PC-3 (cell line): ENCODE measurements around the gene GMEB2. TPM values are rescaled to one million over a fixed set of nuclear protein-coding genes. Genes with fewer than 3 reads are reported as not detected.

Experiments
- ATAC-seq: fragments of 200-7000 bp; cut with Tn5 transposase; 2 replicates; pipeline ENCODE4 v1.9.1; 2020; ENCODE audit warnings: mild to moderate bottlenecking, moderate library complexity
- BruUV-seq: library from RNA; stranded (reverse); fragments of 400-500 nt; replicated peaks from 2 replicates; lab custom pipeline; 2021; lab: Mats Ljungman, UMichigan
- CTCF ChIA-PET: fragments of 300-600 bp; sonication (Branson Sonifier 250); formaldehyde crosslinking; loops from one replicate; lab custom pipeline; 2022; ENCODE audit warnings: antibody characterized with exemption; lab: Charles Lee
- POLR2A ChIA-PET: fragments of 300-600 bp; sonication (Branson Sonifier 250); formaldehyde crosslinking; loops from one replicate; lab custom pipeline; 2022; ENCODE audit warnings: antibody characterized with exemption; ENCODE audit not compliant: unreplicated experiment; lab: Charles Lee
- DNase-seq: peaks from one replicate; pipeline ENCODE4 v3.0.0-alpha.2; 2015
- H2AFZ ChIP-seq: fragments of 300-600 bp; sonication (generic); 2 replicates; pipeline ENCODE4 v1.6.0; 2016; ENCODE audit warnings: antibody characterized with exemption, low read length
- H3F3A ChIP-seq: fragments of 300-600 bp; sonication (generic); one replicate; pipeline ENCODE4 v1.6.0; 2017; ENCODE audit warnings: antibody characterized with exemption, low read length, control low read depth, mild to moderate bottlenecking; ENCODE audit not compliant: unreplicated experiment
- H3K27ac ChIP-seq: fragments of 300-600 bp; sonication (generic); 2 replicates; pipeline ENCODE4 v1.5.1; 2016; ENCODE audit warnings: mild to moderate bottlenecking, low read length
- H3K27me3 ChIP-seq: fragments of 300-600 bp; sonication (generic); 2 replicates; pipeline ENCODE4 v1.6.1; 2016; ENCODE audit warnings: low read length, mixed read lengths
- H3K36me3 ChIP-seq: fragments of 300-600 bp; sonication (generic); 2 replicates; pipeline ENCODE4 v1.6.1; 2016; ENCODE audit warnings: low read depth, mixed run types, low read length, mixed read lengths
- H3K4me1 ChIP-seq: fragments of 300-600 bp; sonication (generic); 2 replicates; pipeline ENCODE4 v1.5.1; 2016; ENCODE audit warnings: low read length; ENCODE audit not compliant: insufficient read depth
- H3K4me2 ChIP-seq: fragments of 300-600 bp; sonication (generic); 2 replicates; pipeline ENCODE4 v1.6.0; 2016; ENCODE audit warnings: low read length
- H3K4me3 ChIP-seq: fragments of 300-600 bp; sonication (generic); 2 replicates; pipeline ENCODE4 v1.5.1; 2016; ENCODE audit warnings: mild to moderate bottlenecking, low read length, mixed read lengths
- H3K79me2 ChIP-seq: fragments of 300-600 bp; sonication (generic); 2 replicates; pipeline ENCODE4 v1.6.1; 2017; ENCODE audit warnings: low read length, mixed read lengths
- H3K9ac ChIP-seq: fragments of 300-600 bp; sonication (generic); 2 replicates; pipeline ENCODE4 v1.6.0; 2016; ENCODE audit warnings: mild to moderate bottlenecking, low read length
- H3K9me2 ChIP-seq: fragments of 300-600 bp; sonication (generic); replicated peaks from 2 replicates; pipeline ENCODE4 v1.6.1; 2016; ENCODE audit warnings: mixed run types, low read length, mixed read lengths
- H3K9me3 ChIP-seq: fragments of 300-600 bp; sonication (generic); 2 replicates; pipeline ENCODE4 v1.6.1; 2016; ENCODE audit warnings: low read length, mixed read lengths
- H4K20me1 ChIP-seq: fragments of 300-600 bp; sonication (generic); 2 replicates; pipeline ENCODE4 v1.6.1; 2016; ENCODE audit warnings: low read length, mixed read lengths
- CTCF ChIP-seq: fragments of 300-600 bp; sonication (generic); conservative IDR thresholded peaks from 2 replicates; pipeline ENCODE4 v1.5.1; 2017; ENCODE audit warnings: antibody characterized with exemption, low read depth, mild to moderate bottlenecking, low read length
- EZH2 ChIP-seq: fragments of 300-600 bp; sonication (generic); IDR thresholded peaks from one replicate; pipeline ENCODE4 v1.6.1; 2017; ENCODE audit warnings: antibody characterized with exemption, mild to moderate bottlenecking, low read length; ENCODE audit not compliant: unreplicated experiment
- EZH2phosphoT487 ChIP-seq: fragments of 300-600 bp; sonication (generic); IDR thresholded peaks from 2 replicates; pipeline ENCODE4 v1.6.1; 2018; ENCODE audit warnings: mild to moderate bottlenecking, antibody characterized with exemption, low read length, borderline replicate concordance
- intact Hi-C: fragments of 100-400 bp; cut with micrococcal nuclease; formaldehyde crosslinking; loops from 2 replicates; pipeline ENCODE4 v1.9.0; 2023
- total RNA-seq: library from RNA; depleted of rRNA; stranded (reverse); fragments of >200 nt; gene quantifications from 2 replicates; pipeline ENCODE4 v1.2.3, GENCODE V29; 2014

The GMEB2 gene
- total RNA-seq, 1 experiment from 2014 or later = 13.7 TPM

DNA sequence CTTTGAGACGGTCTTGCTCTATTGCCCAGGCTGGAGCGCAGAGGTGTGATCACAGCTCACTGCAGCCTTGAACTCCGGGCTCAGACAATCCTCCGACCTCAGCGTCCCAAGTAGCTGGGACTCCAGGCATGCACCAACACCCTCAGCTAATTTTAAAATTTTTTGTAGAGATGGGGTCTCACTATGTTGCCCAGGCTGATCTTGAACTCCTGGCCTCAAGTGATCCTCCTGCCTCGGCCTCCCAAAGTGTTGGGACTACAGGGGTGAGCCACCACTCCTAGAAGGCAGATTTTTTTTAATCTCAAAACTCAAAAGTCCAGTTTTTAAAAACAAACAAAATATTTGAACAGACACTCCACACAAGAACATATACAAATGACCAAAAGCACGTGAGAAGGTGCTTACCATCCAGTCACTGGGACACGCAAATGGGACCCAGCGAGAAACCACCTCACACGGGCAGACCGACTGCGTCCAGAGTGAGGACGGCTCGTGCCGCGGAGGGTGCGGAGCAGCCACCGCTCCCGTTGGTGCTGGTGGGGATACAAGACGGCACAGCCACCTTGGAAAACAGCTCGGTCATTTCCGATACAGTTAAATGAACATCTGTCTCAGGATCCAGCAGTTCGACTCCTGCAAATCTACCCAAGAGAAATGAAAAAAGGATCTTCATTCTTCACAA, 44.4 kb downstream of the GMEB2 start:
- CTCF ChIA-PET = interaction anchor here (0.7 to 1.3 kb wide), 2 partner anchors 45 to 498 kb away, joined by 3 read pairs; no protein-coding TSS in a partner anchor
- no peak overlapping the region for H3K9ac ChIP-seq
- no peak overlapping the region for H3K4me2 ChIP-seq

GRCh38 chr20:63580796-63581461, 46.0 kb downstream of the GMEB2 start:
- no peak overlapping the region for H3K4me3 ChIP-seq
- no peaks in the 10 kb centered on the region for H3K79me2 ChIP-seq
- ATAC-seq = peak; percentile 95
- H3K4me2 ChIP-seq = peak overlapping the region; percentile 52; the same call in 1 of the 2 replicates
- intact Hi-C loops = loop anchor here (2.0 to 5.0 kb wide), 3 partner anchors 44 to 61 kb away; partner anchors contain the start of genes GMEB2 and PTK6
- no TSS peak for BruUV-seq
- H3K36me3 ChIP-seq = no peaks in the 10 kb centered on the region
- DNase-seq = peak; percentile 86
- POLR2A ChIA-PET = interaction anchor here (0.6 to 0.7 kb wide), 2 partner anchors 60 to 367 kb away, joined by 3 read pairs; no protein-coding TSS in a partner anchor
- H3F3A ChIP-seq = no peaks in the 10 kb centered on the region
- H3K4me1 ChIP-seq = peaks cover 5% of the 10 kb centered on the region
- TF ChIP-seq CTCF (peak; percentile 85), EZH2 (no peak)
- H3K9me2 ChIP-seq = no peaks in the 10 kb centered on the region
- H3K9ac ChIP-seq = peak overlapping the region; percentile 5; the same call in 1 of the 2 replicates
- peak overlapping the region; percentile 7; the same call in 1 of the 2 replicates for H3K27ac ChIP-seq
- CTCF ChIA-PET = interaction anchor here (0.6 to 1.0 kb wide), 2 partner anchors 21 to 61 kb away, joined by 3 to 4 read pairs; no protein-coding TSS in a partner anchor
- H3K9me3 ChIP-seq = no peaks in the 10 kb centered on the region
- H2AFZ ChIP-seq = no peak overlapping the region
- no peaks in the 10 kb centered on the region for H4K20me1 ChIP-seq
- no peaks in the 10 kb centered on the region for H3K27me3 ChIP-seq

More for the DNA sequence above, 44.4 kb downstream of the GMEB2 start:
- POLR2A ChIA-PET = no interaction called here
- H3K27ac ChIP-seq = no peak overlapping the region
- no TSS peak for BruUV-seq
- intact Hi-C loops = loop anchor here (5.0 kb wide), 2 partner anchors 45 to 60 kb away; partner anchors contain the start of gene GMEB2
- no peak overlapping the region for H2AFZ ChIP-seq
- no peaks in the 10 kb centered on the region for H3K79me2 ChIP-seq
- H3K4me1 ChIP-seq = peaks cover 5% of the 10 kb centered on the region
- no peak for TF ChIP-seq CTCF
- no peak for TF ChIP-seq EZH2
- TF ChIP-seq EZH2phosphoT487 = no peak
- DNase-seq (no peak), ATAC-seq (no peak)
- H3K27me3 ChIP-seq = no peaks in the 10 kb centered on the region
- no peaks in the 10 kb centered on the region for H3K9me2 ChIP-seq
- H3F3A ChIP-seq = no peaks in the 10 kb centered on the region
- no peaks in the 10 kb centered on the region for H3K9me3 ChIP-seq
- no peaks in the 10 kb centered on the region for H3K36me3 ChIP-seq
- no peaks in the 10 kb centered on the region for H4K20me1 ChIP-seq
- no peak overlapping the region for H3K4me3 ChIP-seq
